VCaP (cell line): ENCODE data around the gene SMIM44.
A peak's percentile ranks its signal among the peaks of the same experiment; 100 is the strongest.

Source experiments
- H3K27ac ChIP-seq: fragments of 450-650 bp; 2 replicates; pipeline ENCODE4 v1.5.1; 2017
- TF ChIP-seq, protein P1 (sequence below): fragments of 450-650 bp; conservative IDR thresholded peaks from 2 replicates; pipeline ENCODE4 v1.5.1; 2017; ENCODE audit warnings: mild to moderate bottlenecking, moderate library complexity

The SMIM44 gene

DNA sequence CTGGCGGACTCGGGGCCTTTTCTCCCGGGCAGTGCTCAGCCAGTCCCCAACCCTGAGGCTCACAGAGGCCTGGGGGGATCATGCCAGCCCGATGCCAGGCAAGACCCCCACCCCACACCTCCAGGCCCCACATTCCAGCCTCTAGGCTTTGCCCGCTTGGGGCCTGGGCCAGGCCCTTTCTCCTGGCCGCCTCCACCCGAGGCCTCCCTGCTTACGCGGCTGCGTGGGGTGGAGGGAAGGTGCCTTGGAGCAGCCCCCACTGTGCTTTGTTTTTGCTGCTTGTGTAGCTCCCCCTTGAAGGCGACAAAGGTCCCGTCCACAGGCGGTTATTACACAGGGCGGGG is 41.3 kb downstream of the SMIM44 start:
- no peak overlapping the region for H3K27ac ChIP-seq
- TF ChIP-seq, protein P1, sequence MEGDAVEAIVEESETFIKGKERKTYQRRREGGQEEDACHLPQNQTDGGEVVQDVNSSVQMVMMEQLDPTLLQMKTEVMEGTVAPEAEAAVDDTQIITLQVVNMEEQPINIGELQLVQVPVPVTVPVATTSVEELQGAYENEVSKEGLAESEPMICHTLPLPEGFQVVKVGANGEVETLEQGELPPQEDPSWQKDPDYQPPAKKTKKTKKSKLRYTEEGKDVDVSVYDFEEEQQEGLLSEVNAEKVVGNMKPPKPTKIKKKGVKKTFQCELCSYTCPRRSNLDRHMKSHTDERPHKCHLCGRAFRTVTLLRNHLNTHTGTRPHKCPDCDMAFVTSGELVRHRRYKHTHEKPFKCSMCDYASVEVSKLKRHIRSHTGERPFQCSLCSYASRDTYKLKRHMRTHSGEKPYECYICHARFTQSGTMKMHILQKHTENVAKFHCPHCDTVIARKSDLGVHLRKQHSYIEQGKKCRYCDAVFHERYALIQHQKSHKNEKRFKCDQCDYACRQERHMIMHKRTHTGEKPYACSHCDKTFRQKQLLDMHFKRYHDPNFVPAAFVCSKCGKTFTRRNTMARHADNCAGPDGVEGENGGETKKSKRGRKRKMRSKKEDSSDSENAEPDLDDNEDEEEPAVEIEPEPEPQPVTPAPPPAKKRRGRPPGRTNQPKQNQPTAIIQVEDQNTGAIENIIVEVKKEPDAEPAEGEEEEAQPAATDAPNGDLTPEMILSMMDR, result no peak

DNA sequence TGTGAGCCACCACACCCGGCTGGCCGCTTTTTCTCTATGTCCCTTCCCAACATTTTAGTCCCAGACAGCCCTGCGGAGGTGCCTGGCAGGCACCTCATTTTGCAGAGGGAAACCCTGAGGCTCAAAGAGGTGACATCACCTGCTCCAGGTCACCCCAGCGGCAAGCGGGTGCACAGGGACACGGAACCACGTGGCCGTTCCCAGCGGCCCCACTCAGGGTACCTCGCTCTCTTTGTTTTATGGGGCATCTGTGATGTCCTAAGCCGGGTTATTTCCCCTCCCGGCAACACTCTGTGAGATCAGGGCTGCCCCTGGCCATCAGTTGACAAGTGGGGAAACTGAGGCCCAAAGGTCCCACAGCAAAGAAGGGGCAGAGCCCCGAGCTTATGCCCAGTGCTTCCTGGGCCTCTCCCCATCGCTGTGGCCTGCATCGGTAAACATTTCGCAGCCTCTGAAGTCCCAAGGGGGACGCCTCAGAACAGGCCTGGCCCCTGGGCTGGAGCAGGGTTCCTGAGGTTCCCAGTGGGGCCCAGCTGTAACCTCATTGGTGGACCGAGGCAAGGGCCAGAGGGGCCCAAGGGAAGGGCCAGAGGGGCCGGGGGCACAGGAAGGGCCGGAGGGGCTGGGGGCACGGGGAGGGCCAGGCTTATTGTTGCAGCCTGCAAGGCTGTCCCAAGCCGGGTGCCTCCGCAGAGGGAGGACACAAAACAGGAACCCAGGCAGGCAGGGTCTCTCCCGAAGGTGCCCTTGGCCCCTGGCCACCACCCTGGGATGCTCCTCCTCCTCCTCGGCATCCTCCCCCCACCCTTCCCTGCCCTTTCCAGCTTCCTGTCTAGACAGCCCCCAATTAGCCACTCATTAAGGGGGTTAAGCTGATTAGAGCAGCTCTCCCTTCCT is 41.9 kb downstream of the SMIM44 start:
- H3K27ac ChIP-seq, result no peak overlapping the region
- TF ChIP-seq, protein P1, result no peak

DNA sequence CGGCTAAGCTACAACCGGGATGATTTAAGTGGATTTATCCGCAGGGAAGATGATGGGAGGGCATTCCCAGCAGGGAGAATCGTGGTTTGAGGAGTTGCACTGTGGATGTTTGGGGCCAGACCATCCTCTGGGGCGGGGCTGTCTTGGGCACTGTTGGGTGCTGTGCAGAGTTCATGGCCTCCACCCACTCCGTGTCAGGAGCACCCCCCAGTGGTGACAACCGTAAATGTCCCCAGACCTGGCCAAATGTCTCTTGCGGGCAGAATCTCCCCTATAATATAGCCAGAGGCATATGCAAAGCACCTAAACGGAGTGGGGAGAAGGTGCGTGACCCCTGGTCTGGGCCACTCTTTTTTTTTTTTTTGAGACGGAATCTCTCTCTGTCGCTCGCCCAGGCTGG is 43.2 kb downstream of the SMIM44 start:
- TF ChIP-seq, protein P1, result peak; percentile 51
- H3K27ac ChIP-seq, result no peak overlapping the region

DNA sequence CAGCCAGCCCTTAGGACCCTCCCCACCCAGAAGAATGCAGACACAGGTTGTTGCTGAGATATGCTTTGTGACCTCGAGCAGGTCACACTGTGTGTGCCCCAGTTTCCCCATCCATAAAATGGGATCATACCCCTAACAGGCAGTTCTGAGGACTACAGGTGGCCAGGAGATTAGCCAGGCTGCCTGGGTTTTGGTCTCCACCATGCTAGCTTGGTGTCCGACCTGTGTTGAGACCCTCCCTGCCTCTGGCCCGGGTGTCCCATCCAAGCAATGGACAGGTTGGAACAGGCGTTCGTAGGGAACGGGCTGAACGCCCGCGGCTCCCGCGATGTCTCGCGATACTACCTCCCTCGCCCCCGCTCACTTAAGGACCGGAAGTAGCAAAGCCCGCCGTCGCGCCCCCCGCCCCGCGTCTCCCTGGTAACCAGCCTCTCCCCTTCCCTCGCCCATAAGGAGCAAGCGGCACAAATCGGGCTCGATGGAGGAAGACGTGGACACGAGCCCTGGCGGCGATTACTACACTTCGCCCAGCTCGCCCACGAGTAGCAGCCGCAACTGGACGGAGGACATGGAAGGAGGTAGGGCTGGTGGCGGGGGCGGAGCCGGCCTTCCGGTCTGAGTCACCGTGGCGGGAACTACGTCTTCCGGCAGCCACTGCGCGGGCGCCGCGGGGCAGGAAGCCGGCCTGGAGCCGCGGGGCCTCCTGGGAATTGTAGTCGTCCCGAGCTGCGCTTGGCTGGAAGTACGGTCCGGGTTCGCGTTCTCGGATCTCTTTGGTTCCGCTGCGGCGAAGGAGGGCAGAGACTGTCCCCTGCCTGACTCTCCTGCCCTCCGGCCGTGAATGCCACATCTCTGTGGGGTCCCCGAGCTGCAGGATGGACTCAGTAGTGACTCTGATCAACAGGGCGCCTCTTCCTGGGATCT is 48.3 kb downstream of the SMIM44 start:
- TF ChIP-seq, protein P1, result no peak

DNA sequence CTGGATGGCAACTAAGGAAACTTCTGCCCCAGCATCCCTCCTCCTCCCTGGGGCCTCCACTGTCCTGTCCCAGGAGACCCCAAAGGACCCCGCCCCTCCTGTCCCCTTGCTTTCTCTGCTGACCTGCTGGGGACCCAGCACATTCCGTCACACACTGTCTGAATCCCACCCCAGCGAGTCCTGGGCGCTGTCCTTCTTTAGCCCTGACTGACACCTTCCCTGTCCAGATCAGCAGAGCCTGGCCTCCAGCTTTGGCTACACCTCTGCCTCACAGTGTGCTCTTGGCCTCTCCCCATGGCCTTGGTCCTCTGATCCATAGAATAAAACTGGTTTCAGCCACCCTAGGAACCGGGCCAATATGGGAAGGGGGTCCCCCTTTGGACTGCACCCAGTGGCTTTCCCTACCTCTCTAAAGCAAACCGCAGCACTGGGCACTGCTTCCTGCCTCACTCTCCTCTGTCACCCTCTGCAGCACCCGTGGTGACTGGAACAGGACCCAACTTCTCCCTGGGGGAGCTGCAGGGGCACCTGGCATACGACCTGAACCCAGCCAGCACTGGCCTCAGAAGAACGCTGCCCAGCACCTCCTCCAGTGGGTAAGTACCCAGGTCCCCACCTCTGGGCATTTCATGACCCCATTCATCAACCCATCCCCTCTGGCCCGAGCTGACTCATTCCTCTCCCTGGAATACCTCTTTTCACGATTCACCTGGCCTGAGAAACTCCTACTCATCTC is 49.3 kb downstream of the SMIM44 start:
- peak overlapping the region; percentile 74 for H3K27ac ChIP-seq
- TF ChIP-seq, protein P1, result no peak

More for the DNA sequence above, 48.3 kb downstream of the SMIM44 start:
- peak overlapping the region; percentile 74 for H3K27ac ChIP-seq

DNA sequence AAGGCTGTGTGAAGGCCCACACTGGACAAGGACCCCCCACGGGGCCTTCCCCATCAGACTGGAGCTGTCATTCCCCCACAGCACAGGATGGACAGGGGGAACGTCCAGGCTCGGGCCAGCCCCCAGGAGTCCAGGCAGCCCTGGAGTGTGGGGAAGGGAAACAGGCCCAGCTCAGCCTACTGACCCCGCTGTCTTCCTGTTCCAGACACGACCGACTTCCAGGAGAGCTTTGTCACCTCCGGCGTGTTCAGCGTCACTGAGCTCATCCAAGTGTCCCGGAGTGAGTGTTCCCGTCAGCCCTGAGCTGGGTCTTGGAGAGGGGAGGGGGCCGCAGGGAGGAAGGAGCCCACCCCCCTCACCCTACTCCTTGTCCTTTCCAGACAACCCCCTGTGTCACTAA is 49.9 kb downstream of the SMIM44 start:
- TF ChIP-seq, protein P1, result no peak
- H3K27ac ChIP-seq, result no peak overlapping the region
